HG02623 (cell line): ENCODE measurements around the gene GID4.

ENCODE experiments used
- ATAC-seq: cut with Tn5 transposase; IDR thresholded peaks from one replicate; pipeline ENCODE4 v1.9.1; 2021; ENCODE audit warnings: moderate library complexity; ENCODE audit not compliant: unreplicated experiment

The GID4 gene

GRCh38 chr17:18099516-18099915, 60.3 kb downstream of the GID4 start:
- ATAC-seq = no peak

DNA sequence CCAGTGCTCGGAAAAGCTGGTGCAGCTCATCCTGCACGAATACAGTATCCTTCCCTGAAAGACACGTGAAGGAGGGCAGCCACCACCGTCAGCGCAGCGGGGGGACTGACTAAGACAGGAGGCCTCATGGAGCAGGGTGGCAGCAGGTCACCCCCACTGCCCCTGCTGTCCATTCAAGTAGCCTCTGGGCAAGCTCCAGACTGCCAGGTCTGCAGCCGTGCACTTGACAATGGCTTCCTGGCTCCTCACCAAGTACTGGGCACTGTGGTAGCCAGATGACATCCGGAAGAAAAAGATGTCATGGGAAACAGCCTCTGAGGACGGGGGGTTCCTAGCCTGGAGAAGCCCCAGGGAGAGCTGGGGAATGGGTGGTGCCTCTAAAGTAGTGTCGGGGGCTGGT, 61.4 kb downstream of the GID4 start:
- ATAC-seq = no peak

GRCh38 chr17:18101828-18102227, 62.6 kb downstream of the GID4 start:
- no peak for ATAC-seq

DNA sequence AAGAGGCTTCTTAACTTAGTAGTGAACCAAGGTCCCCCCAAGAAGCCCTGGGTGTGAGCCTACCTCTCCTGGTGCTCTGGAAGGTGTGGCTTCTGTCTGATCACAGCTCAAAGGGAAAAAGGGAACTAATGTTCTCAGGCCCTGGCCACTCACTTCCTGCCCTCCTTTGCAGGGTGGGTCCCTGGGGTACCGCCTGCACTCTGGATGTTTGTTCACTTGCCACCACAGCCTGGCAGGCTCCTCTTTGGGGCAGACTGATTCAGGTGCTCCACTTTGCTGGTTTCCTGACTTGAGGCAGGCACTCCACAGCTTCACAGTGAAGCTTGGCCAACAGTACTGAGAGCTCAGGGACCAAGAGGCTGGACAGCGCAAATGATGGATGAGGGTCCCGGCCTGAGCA, 63.4 kb downstream of the GID4 start:
- ATAC-seq = no peak

DNA sequence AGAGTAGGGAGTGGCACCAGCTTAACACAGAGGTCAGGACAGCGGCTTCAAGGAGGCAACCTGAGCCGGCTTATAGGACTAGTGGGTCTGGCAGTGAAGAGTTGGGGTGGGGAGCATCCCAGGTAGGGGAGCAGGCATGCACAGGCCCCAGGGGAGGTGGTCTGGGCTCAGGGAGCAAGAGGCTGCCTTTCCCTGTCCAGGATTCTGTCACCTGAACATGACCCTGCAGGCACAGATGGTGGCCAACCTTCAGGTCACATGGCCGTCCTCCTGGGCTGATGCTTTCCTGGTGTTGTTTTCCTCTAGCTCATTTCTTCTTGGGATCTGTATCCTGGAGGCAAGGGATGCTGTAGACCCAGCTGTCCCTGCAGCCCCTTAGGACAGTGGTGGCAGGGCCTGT, 65.8 kb downstream of the GID4 start:
- ATAC-seq = no peak

- ATAC-seq = no peak
Measured at GRCh38 chr17:18105595-18105994, 66.4 kb downstream of the GID4 start.

DNA sequence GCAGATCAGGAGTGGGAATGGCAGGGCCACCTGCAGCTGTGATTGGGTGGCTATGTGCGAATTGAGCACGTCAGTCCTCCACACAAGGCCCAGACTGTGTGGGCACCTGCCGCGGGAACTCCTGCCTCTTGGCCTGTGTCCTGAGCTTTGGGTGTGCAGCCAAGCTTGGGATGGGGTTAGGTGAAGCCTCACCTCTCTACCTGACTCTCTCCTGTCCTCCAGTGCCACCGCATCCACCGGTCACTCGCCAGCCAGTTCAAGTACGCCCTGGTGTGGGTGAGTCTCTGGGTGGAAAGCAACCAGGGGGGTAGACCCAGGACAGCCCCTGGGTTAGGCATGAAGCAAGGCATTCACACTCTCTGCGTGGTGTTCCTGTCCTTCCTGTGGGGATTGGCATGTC, 67.0 kb downstream of the GID4 start:
- ATAC-seq = no peak

GRCh38 chr17:18107061-18107790, 68.0 kb downstream of the GID4 start:
- ATAC-seq = no peak

DNA sequence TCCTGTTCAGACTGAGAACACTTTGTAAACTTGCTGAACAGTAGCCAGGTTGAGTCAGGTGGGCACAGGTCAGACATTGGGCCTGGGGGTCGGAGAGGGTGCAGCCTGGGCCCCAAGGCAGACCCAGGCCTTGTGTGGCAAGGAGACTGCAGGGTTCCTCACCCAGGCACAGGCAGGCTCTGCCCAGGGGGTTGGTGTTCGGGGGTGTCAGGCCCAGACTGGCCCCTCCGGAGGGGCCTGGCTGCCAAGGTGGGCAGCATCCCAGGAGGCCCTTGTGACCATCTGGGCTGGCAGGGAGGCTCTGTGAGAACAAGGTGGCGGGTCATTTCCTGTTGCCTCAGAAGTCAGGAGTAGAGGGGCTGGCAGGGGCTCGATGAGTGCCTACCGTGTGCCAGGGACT, 68.8 kb downstream of the GID4 start:
- ATAC-seq = no peak

DNA sequence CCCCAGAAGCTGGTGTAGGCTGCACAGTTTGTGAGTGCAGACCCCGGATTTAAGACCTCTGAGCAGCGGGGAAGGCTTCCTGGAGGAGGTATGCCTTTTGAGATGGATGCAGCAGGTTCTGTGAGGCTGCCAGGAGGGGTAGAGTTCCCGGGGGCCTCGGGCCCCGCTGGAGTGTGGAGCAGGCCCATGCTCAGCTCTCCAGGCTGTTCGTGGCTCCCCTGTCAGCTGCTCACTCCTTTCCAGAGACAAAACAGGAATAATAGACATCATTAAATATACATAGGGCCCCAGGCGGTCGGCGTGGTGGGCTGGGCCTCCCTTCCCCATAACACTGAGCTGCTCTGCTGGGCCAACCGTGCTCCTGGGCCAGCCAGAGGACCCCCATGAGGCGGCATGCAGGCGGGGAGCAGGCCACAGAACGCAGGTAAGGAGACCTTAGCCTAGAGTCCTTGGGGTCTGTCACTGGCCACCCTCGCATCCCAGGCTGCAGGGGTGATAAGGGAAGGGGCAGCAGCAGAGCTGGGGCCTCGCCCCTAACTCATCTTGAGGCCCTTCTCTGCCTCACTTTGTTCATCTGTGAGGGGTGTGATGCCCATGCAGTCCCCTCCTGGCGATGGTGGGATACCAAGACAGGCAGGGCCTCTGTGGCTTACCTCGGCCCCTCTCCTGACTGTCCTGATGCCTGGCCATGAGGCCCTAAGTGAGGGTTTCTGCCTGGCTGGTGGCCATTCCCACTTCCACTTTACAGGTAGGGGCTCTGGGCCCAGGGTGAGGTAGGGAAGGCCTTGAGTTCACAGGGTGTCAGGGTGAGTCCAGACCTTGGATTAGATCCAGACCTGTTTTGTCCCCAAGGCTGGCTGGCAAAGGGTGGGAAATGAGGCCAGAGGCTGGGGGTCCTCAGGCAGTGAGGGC, 69.4 kb downstream of the GID4 start, which contains the start of gene MYO15A:
MYO15A (plus strand) TSS at position 356 of the 912 bp plus-strand sequence. CDS start 10,045 bp downstream, outside the sequence.
- ATAC-seq = no peak

- no peak for ATAC-seq
Measured at GRCh38 chr17:18109935-18110485, 70.8 kb downstream of the GID4 start.

DNA sequence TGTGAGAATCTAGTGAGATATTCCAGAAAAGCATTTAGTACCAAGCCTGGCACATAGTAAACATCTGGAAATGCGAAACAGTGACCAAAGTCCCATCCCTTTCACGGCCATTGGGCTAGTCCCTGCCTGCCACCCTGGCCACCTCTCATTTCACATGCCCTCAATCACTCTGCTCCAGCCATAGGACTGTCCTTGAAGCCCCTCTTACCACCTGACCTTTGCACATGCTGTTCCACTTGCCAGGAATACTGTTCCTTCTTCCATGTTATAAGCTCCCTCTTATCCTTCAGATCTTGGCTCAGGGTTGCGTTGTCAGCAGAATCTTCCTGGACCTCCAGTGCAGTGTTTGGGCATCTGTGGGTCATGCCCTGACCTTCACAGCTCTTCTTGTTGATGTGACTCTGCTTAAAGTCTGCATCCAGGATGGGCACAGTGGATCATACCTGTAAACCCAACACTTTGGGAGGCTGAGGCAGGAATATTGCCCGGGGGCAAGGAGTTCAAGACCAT, 71.5 kb downstream of the GID4 start:
- no peak for ATAC-seq

DNA sequence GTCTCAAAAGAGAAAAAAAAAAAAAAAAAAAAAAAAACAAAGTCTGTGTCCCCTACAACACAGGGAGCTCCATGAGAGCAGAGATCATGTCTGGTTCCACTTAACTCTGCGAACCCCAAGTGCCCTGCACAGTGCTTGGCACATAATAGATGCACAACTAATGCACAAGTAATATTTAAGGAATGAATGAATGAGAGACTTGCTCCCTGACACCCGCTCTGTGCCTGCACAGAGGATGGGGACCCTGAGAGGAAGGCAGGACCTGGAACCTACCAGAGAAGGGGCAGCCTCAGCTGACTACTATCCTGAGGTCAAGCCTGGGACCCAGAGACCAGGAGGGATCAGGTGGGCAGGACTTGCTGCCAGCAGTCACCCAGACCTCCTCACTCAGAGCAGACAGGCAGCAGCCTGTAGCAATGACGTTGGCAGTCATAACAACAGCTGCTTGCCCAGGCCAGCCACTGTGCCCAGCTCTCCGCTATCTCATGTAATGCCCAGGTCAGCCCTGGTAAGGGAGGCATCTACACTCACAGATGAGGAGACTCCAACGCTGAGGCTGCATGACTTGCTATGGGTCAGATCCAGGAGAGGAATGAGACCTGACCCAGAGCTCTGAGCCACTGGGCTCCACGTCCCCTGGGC, 72.2 kb downstream of the GID4 start:
- no peak for ATAC-seq

DNA sequence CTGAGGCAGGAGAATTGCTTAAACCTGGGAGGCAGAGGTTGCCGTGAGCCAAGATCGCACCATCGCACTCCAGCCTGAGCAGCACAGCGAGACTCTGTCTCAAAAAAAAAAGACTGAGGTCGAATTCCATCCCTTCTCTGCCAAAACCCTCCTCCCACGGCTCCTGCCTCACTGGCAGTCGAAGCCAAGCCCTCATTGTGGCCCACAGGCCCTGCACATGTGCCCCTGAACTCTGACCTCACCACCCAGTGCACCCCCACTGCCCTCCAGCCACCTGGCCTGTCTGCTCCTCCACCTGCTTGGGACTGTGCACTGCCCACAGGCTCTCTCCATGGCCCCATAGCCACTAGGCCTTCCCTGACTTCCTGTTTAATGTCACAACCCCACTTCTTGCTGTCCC, 76.3 kb downstream of the GID4 start:
- no peak for ATAC-seq

- ATAC-seq = no peak
Measured at GRCh38 chr17:18116078-18116477, 76.9 kb downstream of the GID4 start.

DNA sequence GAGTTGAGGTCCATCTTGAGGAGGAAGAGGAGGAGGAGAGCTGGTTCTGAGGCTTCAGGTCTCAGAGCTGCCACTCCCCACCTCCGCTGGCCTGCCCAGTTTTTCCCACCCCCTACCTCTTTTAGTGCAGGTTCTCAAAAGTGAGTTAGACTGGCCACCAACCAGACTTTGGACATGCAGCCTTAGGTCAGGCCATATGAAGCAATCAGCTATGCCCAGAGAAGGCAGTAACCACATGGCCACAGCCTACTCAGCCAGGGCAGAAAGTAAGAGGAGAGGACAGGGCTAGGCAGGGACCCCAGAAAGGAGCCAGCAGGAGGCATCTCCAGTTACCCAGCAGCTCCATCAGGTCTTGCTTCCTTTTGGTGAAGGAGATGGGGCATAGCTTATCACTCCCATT, 78.3 kb downstream of the GID4 start:
- no peak for ATAC-seq
